ENCODE measurements around the gene PKP3.
"Not testable (repeated sequence)": the region's sequence is repeated elsewhere in the genome, so short reads cannot be mapped to it uniquely, and the experiment has no call there.

The PKP3 gene

DNA sequence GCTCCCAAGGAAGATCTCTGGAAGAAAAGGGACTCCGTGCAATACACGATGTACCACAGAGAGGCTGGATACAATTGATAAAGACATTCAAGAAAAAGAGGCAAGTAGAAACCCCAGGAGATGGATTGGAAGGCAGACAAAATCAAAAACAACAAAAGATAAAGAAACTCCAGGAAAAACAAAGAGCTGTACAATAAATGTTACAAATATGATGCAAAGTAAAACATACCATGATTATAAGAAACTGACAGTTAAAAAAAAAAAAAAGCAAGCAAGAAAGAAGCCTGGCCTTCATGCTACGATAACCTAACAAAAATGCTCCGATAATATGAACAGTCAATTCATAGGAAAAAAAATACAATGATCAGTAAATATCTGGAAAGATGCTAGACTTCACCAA is 31.3 kb downstream of the PKP3 start:
- no peak for DNase-seq

DNA sequence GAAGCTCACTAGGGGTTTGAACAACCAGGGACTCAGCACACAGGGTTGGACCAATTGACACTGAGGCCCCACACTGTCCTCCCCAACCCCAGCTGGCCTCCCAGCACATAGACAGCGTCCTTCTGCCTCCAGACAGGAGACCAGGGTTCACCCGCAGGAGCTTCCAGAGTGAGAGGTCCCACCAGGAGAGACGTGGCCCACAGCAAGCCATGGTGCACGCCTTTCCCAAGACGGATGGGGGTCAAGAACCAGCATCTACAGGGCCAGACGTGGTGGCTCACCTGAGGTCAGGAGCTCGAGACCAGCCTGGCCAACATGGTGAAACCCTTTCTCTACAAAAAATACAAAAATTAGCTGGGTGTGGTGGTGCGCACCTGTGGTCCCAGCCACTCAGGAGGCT is 32.8 kb downstream of the PKP3 start:
- DNase-seq, result no peak

DNA sequence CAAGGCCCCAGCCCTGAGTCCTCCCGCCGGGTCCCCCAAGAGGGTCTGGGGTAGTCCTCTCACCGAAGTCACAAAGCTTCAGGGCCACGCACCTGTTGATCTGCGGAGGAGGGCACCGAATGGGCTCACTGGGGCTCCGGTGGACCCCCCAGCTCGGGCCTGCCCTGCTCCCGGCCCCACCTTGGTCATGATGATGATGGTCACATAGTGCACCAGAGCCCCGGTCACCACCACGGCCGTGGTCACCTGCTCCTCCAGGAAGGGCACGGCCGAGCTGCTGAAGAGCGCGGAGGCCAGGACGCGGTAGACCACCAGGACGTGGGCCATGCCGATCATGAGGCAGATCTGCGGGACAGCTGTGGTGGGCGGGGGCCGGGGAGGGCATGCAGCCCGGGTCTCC is 34.3 kb downstream of the PKP3 start:
- no peak for DNase-seq

DNA sequence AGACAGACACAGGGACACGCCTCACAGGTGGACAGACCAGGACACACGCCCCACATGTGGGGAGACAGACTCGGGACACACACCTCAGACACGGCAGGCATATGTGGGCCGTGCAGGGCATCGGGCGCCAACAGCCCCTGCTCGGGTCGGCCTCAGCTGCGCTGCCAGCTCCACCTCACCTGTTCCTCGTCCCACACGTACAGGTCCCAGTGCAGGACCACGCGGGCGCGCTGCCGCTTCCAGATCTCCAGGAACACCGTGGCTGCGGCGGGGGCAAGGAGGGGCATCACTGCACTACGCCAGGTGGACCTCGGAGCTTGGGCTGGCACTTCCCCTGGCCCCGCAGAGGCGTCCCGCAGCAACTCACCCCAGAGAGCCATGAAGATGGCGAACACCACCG is 35.4 kb downstream of the PKP3 start:
- no peak for DNase-seq

DNA sequence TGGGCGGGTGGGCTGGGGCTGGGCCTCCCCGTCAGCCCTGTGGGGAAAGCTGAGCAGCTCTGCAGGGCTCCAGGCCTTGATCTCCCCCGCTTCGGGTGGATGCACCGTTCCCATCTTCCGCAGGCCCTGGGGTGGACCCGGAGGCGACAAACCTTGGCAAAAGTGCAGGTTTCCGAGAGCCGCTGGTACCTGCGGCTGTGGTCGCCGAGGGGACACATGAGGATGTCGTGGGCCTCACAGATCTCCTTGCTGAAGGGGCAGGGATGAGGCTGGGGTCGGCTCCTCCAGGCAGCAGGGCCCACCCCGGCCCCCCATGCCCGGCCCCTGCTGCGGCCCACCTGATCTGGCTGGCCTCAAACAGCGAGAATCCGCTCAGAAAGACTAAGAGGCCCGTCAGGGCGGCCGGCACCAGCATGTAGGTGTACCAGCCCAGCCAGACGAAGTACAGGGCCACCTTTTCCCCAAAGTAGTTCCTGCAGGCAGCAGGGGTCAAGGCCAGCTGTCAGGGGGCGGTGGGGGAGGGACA is 36.0 kb downstream of the PKP3 start:
- no peak for DNase-seq

DNA sequence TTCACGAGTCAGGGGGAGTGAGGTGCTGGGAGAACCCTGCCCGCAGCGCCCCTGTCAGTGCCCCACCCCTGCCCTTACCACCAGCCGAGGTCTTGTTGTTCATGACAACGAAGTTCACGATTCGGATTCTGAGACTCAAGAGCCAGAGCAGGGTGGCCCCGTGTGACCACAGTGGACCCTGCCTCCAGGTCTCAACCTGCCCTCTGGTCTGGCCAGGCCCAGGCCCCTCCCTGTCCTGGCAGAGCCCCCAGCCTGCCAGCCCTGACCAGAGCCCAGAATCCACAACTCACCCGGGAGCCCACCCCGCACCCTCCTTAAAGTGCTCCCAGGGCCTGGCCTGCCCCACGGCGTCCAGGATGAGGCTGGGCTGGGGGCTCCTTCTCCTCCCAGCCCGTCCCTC is 37.9 kb downstream of the PKP3 start:
- DNase-seq, result no peak

DNA sequence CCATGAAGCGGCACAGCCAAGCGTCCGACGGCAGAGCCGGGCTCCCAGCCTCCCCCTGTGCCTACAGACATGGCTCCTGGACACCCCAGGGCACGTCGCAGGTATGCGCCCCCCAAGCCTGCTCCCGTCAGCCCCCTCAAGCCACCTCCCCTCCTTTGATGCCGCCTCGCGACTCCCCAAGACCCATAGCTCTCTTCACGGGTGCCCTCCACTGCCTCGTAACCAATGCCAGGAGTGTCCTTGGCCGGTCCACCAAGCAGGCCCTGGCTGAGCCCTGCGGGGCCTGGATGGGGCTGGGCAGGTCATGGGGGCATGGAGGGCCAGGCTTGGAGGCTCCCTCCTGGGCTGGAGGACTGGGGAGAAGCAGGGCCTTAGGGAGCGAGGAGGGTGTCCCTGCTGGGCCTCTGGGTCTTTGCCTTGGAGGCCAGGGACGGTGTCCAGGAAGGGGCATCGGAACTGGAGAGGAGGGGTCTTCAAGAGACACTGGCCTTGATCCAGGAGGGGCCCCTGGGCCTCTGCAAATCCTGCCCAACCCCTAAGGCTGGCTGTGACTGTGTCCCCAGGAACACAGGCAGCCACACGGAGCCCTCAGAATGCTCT is 38.6 kb downstream of the PKP3 start:
- no peak for DNase-seq

DNA sequence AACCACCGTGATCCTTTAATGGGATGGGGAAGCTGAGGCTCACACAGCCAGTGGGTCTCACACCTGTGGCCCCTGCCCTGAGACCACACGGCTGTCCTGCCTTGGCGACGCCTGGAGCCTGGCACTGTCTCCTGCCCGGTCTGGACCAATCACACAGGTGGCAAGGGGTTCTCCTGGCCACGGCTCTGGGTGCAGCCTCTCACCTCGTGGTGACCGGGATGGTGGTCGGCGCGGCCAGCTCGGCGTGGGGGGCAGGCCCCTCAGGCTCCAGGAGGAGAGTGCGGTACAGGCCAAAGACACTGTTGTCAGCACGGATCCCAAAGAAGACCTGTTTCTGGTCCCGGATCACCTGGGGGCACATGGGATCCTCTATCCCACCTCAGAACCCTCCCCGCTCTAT is 39.1 kb downstream of the PKP3 start:
- DNase-seq, result no peak

DNA sequence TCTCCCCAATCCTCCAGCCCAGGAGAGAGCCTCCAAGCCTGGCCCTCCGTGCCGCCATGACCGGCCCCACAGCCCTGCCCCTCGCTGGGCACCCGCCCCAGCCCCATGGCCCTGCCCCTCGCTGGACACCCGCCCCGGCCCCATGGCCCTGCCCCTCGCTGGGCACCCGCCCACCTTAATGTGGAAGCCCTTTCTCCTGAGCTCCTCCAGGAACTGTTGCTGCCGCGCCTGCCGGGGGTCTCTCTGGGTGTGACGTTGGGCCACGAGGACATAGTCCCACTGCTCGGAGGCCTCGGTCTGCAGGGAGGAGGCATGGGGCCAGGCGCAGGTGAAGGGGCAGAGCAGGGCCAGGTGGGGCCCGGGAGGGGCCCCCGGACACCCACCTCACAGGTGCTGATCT is 39.6 kb downstream of the PKP3 start:
- no peak for DNase-seq

DNA sequence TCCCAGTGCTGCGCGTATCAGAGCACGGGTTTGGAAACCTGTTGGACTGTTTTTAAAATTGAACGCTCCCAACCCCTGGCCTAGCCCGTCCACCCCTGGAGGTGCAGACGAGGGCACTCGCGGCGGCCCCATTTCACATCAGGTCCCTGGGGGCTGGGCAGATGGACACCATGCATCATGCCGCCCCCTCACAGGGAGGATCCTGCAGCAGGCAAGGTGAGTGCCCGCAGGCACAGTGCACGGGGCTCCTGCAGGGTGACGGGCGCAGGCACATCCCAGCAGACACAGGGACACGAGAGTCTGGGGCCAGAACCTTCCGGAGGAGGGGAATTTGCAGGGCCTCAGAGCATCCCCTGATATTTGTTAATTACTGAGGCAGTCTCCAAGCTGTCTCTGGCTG is 40.5 kb downstream of the PKP3 start:
- DNase-seq, result no peak

DNA sequence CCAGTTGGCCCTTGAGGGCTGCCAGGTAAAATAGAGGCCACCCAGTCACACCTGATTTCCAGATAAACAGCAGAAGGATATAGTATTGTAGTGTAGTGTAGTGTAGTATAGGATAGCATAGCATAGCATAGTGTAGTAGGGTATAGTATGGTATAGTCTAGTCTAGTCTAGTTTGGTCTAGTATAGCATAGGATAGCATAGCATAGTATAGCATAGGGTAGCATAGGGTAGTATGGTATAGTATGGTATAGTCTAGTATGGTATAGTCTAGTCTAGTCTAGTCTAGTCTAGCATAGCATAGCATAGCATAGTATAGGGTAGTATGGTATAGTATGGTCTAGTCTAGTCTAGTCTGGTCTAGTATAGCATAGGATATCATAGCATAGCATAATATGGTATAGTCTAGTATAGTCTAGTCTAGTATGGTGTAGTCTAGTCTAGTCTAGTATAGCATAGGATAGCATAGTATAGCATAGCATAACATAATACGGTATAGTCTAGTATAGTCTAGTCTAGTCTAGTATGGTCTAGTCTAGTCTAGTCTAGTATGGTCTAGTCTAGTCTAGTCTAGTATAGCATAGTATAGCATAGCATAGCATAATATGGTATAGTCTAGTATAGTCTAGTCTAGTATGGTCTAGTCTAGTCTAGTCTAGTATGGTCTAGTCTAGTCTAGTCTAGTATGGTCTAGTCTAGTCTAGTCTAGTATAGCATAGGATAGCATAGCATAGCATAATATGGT is 41.2 kb downstream of the PKP3 start:
- DNase-seq, result not testable (repeated sequence)

DNA sequence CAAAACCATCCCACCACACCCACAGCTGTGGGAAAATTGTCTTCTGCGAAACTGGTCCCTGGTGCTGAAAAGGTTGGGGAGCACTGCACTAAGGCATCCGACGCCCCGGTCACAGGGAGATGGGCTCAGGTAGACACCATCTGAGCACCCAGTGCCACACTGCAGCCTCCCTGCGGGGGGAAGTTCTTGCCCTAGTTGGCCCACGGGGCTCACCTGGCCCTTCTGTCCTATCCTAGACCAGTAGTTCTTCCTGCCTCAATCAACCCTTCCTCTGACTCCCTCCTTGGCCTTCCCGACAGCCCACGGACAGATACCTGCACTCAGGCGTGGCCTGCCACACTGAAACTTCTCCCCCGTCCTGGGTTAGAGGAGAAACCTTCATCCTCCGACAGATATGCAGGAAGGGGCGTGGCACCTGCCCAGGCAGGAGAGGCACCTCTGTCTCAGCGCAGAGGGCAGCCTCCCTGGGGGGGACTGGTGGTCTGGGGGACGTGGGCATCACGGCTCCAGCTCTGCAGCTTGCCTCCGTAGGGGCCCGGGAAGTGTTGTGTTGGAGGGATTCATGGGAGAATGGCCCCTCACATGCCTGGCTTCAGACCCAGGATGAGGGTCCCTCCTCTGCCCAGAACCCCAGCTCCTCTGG is 43.3 kb downstream of the PKP3 start:
- no peak for DNase-seq

DNA sequence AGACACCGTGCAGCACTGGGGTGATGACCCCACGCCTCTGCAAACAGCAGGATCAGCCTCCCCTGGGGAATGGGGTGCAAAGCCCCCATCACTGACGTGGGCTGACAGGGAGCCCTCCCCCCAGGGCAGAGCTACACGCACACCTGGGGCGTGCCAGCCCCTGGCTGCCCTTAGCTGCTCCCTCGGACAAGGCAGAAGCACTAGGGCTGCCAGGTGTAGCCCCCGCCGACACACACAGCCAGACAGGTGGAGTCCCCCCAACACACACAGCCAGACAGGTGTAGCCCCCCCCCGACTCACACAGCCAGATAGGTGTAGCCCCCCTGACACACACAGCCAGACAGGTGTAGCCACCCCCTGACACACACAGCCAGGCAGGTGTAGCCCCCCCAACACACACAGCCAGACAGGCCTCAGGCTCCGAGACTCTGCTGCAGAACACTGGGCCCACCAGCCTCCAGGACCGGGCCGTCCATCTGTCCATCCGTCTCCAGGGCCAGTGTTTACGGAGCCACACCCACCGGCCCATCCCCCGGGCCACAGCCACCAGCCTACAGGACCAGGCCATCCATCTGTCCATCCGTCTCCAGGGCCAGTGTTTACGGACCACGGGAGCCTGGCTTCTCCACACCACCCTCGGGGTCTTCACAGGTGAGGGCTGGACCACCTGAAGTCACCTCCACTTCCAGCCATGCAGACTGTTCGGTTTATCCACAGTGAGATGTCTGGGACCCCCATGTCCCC is 44.3 kb downstream of the PKP3 start:
- DNase-seq, result no peak

DNA sequence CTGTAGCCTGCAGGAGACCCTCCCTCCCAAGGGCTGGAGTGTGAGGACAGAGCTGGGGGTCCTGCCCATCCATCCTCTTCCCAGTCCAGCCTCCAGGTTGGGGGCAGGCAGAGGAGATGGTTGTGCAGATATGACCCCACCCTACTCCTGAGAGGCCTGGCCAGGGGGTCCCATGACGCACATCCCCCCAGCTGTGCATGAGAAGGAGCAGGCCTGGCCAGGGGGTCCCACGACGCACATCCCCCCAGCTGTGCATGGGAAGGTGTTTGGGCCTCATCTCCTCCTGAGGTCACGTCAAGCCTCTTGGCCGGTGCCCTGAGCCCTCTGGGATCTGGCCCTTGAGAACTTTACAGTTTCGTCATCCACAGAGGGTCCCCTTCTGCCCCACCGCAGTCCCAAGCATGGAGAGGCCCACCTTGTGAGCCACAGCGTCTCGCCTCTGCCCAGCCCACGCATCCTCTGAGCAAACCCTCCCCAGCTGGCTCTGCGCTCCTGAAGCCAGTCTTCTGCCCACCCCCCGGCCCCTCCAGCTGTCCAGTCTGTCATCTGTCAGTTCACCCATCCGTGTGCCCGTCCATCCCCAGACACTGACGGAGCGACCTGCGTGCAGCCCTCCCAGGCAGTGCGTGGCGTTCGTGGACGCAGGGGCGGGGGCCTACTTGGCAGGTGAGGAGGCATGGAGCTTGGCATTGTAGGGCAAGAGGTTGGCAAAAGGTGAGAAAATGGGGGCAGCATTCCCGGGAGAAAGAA is 45.5 kb downstream of the PKP3 start:
- DNase-seq, result no peak

DNA sequence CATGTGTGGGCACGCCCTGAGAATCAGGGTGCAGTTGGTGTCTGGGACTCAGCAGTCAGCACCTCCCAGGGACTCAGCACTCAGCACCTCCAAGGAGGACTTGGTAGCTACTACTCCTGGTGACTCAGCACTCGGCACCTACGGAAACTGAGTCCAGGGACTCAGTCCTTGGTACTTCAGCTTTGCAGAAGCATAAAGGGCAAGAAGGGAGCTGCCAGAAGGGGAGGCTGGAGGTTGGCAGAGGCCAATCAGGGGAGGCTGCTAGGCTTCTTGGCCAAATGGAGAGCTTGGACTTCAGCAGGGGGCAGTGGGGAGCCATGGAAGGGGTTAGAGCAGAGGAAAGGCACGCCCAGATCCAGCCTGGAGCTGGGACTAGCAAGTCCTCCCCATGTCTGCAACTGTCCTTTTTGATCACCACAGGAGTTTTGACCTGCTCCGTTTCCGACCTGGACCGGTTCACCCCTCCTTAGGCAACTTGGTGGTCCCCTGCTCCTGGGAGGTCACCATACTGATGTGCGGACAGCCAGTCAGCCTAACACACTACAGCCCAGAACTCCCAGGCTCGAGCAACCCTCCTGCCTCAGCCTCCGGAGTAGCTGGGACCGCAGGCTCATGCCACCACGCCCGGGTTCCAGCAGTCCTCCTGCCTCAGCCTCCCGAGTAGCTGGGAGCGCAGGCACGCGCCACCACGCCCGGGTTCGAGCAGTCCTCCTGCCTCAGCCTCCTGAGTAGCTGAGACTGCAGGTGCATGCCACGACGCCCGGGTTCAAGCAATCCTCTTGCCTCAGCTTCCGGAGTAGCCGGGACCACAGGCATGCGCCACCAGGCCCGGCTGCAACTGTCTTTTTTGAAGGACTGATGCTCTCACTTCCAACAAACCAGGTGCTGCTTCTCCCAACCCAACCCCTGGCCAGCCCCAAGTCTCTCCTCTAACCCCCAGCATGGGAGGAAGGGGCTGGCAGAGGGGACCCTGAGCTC is 46.3 kb downstream of the PKP3 start:
- no peak for DNase-seq

DNA sequence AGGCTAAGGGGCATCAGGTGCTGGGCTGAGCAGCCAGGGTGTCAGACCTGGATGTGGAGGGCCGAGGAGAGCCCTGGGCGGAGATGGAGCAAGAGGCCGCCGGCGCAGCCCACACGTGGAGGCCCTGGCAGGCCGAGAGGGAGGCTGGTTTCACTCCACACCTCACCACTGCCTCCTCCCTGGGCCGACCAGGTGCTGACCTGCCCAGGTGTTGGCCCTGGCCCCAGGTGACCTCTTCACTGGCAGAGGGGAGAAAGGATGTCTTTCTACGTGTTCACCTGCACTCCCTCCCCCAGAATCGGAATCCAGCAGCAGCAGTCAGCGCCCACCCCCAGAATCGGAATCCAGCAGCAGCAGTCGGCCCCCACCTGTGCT is 47.0 kb downstream of the PKP3 start:
- DNase-seq, result no peak

DNA sequence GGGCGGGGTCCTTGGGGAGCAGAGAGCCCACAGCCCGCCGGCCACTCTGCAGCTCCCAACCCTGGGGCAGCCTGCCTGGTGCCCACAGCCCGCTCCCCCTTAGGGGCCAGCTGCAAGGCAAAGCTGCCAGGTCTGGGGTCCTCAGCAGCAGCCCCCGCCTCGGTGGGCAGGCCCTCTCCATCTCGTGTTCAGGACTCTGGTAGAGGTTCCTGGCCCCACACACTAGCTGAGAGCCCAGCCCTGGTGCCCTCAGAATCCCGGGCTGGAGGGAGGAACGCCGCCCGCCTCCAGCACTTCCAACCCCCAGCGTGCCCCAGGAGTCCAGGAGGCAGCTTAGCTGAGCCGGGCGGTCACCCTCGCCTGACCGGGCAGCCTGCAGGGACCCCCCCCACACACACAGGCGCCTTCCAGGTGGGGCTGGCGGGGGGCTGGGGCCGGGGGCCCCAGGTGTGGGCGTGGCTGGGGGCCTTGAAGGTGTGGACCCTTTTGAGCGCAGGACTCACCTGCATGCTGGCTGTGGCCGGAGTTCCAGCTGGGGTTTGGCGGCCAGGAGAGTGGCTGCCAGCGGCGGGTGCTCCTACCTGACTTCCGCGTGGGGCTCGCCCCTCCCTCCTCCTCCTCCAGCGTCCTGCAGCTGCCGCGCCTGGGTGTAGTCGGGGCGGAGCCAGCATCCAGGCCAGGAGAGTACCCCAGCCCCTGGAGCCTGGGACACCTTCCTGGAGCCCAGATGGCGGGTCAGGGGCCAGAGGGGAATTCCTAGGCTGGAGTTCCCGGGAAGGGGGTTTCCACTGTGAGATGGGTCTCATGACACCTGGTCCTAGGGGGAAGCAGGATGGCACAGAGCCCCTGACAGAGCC is 47.6 kb downstream of the PKP3 start, which contains the start of gene ANO9:
Gene ANO9 (minus strand): TSS at position 594 of the 857 bp plus-strand sequence. CDS start 85 bp downstream, at position 509.
- no peak for DNase-seq

DNA sequence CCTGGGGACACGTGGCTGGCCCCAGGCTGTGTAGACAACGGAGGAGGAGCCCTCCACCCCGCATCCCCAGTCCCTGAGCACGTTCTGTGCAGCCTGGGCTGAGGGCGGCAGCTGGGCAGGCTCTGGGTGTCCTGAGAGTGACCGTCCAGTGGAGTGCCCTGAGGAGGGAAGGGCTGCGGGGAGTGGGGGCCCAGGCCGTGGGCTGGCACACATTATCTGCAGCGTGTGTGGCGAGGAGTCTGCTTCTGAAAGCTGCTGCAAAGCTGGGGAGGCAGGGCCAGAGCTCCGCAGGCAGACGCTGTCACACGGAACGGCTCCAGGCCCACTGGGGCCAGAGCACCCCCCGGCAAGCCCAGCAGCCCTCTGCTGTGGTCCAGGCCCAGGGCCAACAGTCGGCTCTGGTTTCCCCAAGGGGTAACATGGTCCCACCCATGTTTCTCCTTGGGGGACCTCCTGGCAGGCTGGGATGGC is 48.6 kb downstream of the PKP3 start:
- DNase-seq, result no peak
